Adrenal gland (tissue), 19 donors: ENCODE measurements around the gene GALNT4. TPM values are rescaled to one million over a fixed set of nuclear protein-coding genes. Genes with fewer than 3 reads are reported as not detected.

Experiments
- DNase-seq, 7 donors: peaks; one replicate each; pipeline ENCODE4 v3.0.0-alpha.2; 2019 to 2020
- H3K27ac ChIP-seq, 5 donors: fragments of 200-600 bp; sonication (generic) in 4 of 5; 1 replicate in 3 of 5; 2 replicates in 2 of 5; pipeline versions ENCODE4 v1.5.1 to v1.8.0; 2016 to 2020; ENCODE audit warnings: mild to moderate bottlenecking in 1 of 5
- H3K27me3 ChIP-seq: fragments of 200-600 bp; 2 replicates; pipeline ENCODE4 v1.8.0; 2021
- H3K36me3 ChIP-seq, 2 donors: fragments of 200-600 bp; replicated peaks in 1 of 2; 1 replicate in 1 of 2; 2 replicates in 1 of 2; pipeline versions ENCODE4 v1.5.1 to v1.8.0; 2018 to 2022
- H3K4me1 ChIP-seq, 2 donors: fragments of 200-600 bp; replicated peaks in 1 of 2; 1 replicate in 1 of 2; 2 replicates in 1 of 2; pipeline versions ENCODE4 v1.5.1 to v1.8.0; 2018 to 2021
- H3K4me3 ChIP-seq, 4 donors: fragments of 200-600 bp; sonication (generic) in 3 of 4; one replicate each; pipeline ENCODE4 v1.5.1; 2016 to 2018
- H3K9me3 ChIP-seq, 3 donors: fragments of 200-600 bp; sonication (generic) in 1 of 3; replicated peaks in 1 of 3; 1 replicate in 2 of 3; 2 replicates in 1 of 3; pipeline versions ENCODE4 v1.5.1 to v1.8.0; 2016 to 2021
- CTCF ChIP-seq, 6 experiments: fragments of 450-650 bp in 4 of 6; fragments of 200-600 bp in 2 of 6; sonication (generic) in 1 of 6; IDR thresholded peaks; 1 replicate in 5 of 6; 2 replicates in 1 of 6; pipeline versions ENCODE4 v1.5.1 to v1.8.0; 2016 to 2021; ENCODE audit warnings: antibody characterized with exemption in 6 of 6, mild to moderate bottlenecking in 2 of 6, moderate library complexity in 1 of 6
- POLR2A ChIP-seq, 2 donors: fragments of 450-650 bp; IDR thresholded peaks; one replicate each; pipeline ENCODE4 v1.6.1; 2017; ENCODE audit warnings: antibody characterized with exemption in 2 of 2, mild to moderate bottlenecking in 2 of 2, moderate library complexity in 1 of 2
- WGBS, 4 donors: extraction: QIAGEN DNeasy Blood & Tissue Kit in 2 of 4; methylation state at CpG; one replicate each; pipeline versions ENCODE4 v1.1.5 to v1.1.7; 2013 to 2017; 5-methylcytosine and 5-hydroxymethylcytosine counted together
- intact Hi-C, 2 donors: fragments of 100-400 bp; cut with DNase I; formaldehyde crosslinking; loops; one replicate each; pipeline versions ENCODE4 v1.14.1 to v1.15.0; 2022 to 2023
- long read RNA-seq, 10 donors: library from polyadenylated mRNA in 3 of 10; unstranded in 2 of 10; stranded (forward) in 1 of 10; transcript quantifications; one replicate each; pipeline ENCODE4 v2.0.0 and lab custom pipeline, GENCODE V29; 2021 to 2026
- polyA plus RNA-seq, 3 donors: library from polyadenylated mRNA; stranded (reverse); fragments of 200-250 nt in 2 of 3; fragments of 350-450 nt in 1 of 3; fragmentation: Illumina TruSeq in 1 of 3; extraction: RNeasy Lipid Tissue Mini Kit (QIAGEN cat#74804) in 1 of 3; gene quantifications; one replicate each; pipeline ENCODE4 v1.2.3, GENCODE V29; 2013 to 2014
- total RNA-seq, 9 donors: library from RNA; depleted of rRNA in 4 of 9; stranded (reverse); fragments of >200 nt in 4 of 9; fragments of 120-200 nt in 1 of 9; fragmentation: NEBNext Ultra II Directional in 1 of 9; extraction: Animal tissue kit (Norgen Biotek cat#: 25700) in 1 of 9; gene quantifications; one replicate each; pipeline versions ENCODE4 v1.1.0 to v1.2.4, GENCODE V29; 2013 to 2023
- donor health status: healthy with polysubstance abuse.
- donor health status: Bipolar disorder and iron deficiency.
- donor health status: DM: yes; HTN: yes; CAD: no.
- donor health status: DM: no; HTN: no; CAD: no.
- donor health status: DM: no; HTN: no; CAD: no.
- donor health status: DM: yes; HTN: yes; CAD: no.

Gene GALNT4
- total RNA-seq (1 to 10 TPM; 3.6 to 7.2 (median 5.8) TPM), polyA plus RNA-seq (1 to 10 TPM in 1 of 3 donors, under 1 TPM in 2; 0.74 to 3.6 (median 0.97) TPM)
- long read RNA-seq, donor 1, full-length matches to known transcripts: 5 of 5 reads
- long read RNA-seq, donor 1, partial matches to known transcripts: 0 of 5 reads
- long read RNA-seq, donor 1, other reads (novel, unspliced or antisense): 0 of 5 reads
- long read RNA-seq, donor 2, full-length matches to known transcripts: 4 of 4 reads
- long read RNA-seq, donor 2, partial matches to known transcripts: 0 of 4 reads
- long read RNA-seq, donor 2, other reads (novel, unspliced or antisense): 0 of 4 reads
- long read RNA-seq, donor 3, full-length matches to known transcripts: 4 of 4 reads
- long read RNA-seq, donor 3, partial matches to known transcripts: 0 of 4 reads
- long read RNA-seq, donor 3, other reads (novel, unspliced or antisense): 0 of 4 reads
- long read RNA-seq, donor 4, full-length matches to known transcripts: 2 of 2 reads
- long read RNA-seq, donor 4, partial matches to known transcripts: 0 of 2 reads
- long read RNA-seq, donor 4, other reads (novel, unspliced or antisense): 0 of 2 reads
- long read RNA-seq, donor 5, full-length matches to known transcripts: 5 of 5 reads
- long read RNA-seq, donor 5, partial matches to known transcripts: 0 of 5 reads
- long read RNA-seq, donor 5, other reads (novel, unspliced or antisense): 0 of 5 reads
- long read RNA-seq, donor 6, full-length matches to known transcripts: 1 of 1 reads
- long read RNA-seq, donor 6, partial matches to known transcripts: 0 of 1 reads
- long read RNA-seq, donor 6, other reads (novel, unspliced or antisense): 0 of 1 reads
- long read RNA-seq, donor 7, full-length matches to known transcripts: 1 of 1 reads
- long read RNA-seq, donor 7, partial matches to known transcripts: 0 of 1 reads
- long read RNA-seq, donor 7, other reads (novel, unspliced or antisense): 0 of 1 reads
- long read RNA-seq, donor 8, full-length matches to known transcripts: 8 of 8 reads
- long read RNA-seq, donor 8, partial matches to known transcripts: 0 of 8 reads
- long read RNA-seq, donor 8, other reads (novel, unspliced or antisense): 0 of 8 reads
- long read RNA-seq, donor 9, full-length matches to known transcripts: 4 of 4 reads
- long read RNA-seq, donor 9, partial matches to known transcripts: 0 of 4 reads
- long read RNA-seq, donor 9, other reads (novel, unspliced or antisense): 0 of 4 reads
- long read RNA-seq, donor 10, full-length matches to known transcripts: 8 of 8 reads
- long read RNA-seq, donor 10, partial matches to known transcripts: 0 of 8 reads
- long read RNA-seq, donor 10, other reads (novel, unspliced or antisense): 0 of 8 reads

GRCh38 chr12:89524541-89525304 lies at the start of gene GALNT4:
TSS of gene GALNT4 (minus strand) at chr12:89524796. CDS start at chr12:89524549, 247 bp downstream.
- H3K4me3 ChIP-seq: peak within 1 kb of the TSS; percentile 2 to 94 (median 80)
- intact Hi-C loops: loop anchor here (5.0 to 10.0 kb wide), 4 partner anchors 50 to 507 kb away; no protein-coding TSS in a partner anchor
- H3K4me1 ChIP-seq: peaks cover 4 to 38% of the 10 kb centered on the region in 2 donors
- peak; percentile 43 to 77 for TF ChIP-seq POLR2A (IDR thresholded peaks at IDR 0.05)
- peak; percentile 49 to 82 (median 66) for TF ChIP-seq CTCF (IDR thresholded peaks at IDR 0.05)
- H3K27ac ChIP-seq: peak within 1 kb of the TSS; percentile 51 to 91 (median 88)
- peak; percentile 86 to 92 (median 89) for DNase-seq
- no peaks in the 10 kb centered on the region for H3K36me3 ChIP-seq
- WGBS, 4 donors: 0 to 1% (median 1%) methylated on average over 20 to 43 of the region's 43 CpGs
- H3K9me3 ChIP-seq: no peaks in the 10 kb centered on the region
- H3K27me3 ChIP-seq: no peaks in the 10 kb centered on the region

- Histone ChIP-seq H3K9me3 (no peaks in the 10 kb centered on the region), H3K4me1 (no peaks in the 10 kb centered on the region), H3K27me3 (no peaks in the 10 kb centered on the region), H3K27ac (no peak overlapping the region), H3K4me3 (no peak overlapping the region), H3K36me3 (no peaks in the 10 kb centered on the region)
- intact Hi-C loops: no loop called here
- TF ChIP-seq POLR2A (IDR thresholded peaks at IDR 0.05): no peak
- no peak for TF ChIP-seq CTCF (IDR thresholded peaks at IDR 0.05)
- no peak for DNase-seq
- WGBS, 4 donors: 79 to 93% (median 82%) methylated on average over 5 of the region's 5 CpGs
Observed at GRCh38 chr12:89573051-89573810, 48.6 kb upstream of the GALNT4 start.

- no peaks in the 10 kb centered on the region for H3K4me1 ChIP-seq
- DNase-seq: no peak
- H3K4me3 ChIP-seq: no peak overlapping the region
- H3K36me3 ChIP-seq: no peaks in the 10 kb centered on the region
- H3K27ac ChIP-seq: no peak overlapping the region
- WGBS, 4 donors: 88 to 97% (median 94%) methylated on average over 4 of the region's 4 CpGs
- TF ChIP-seq CTCF (IDR thresholded peaks at IDR 0.05): no peak
- no peak for TF ChIP-seq POLR2A (IDR thresholded peaks at IDR 0.05)
- H3K27me3 ChIP-seq: no peaks in the 10 kb centered on the region
- no peaks in the 10 kb centered on the region for H3K9me3 ChIP-seq
- intact Hi-C loops: no loop called here
Observed at GRCh38 chr12:89571491-89572195, 47.0 kb upstream of the GALNT4 start.
